ENCODE measurements around the gene CCL11. TPM values are rescaled to one million over a fixed set of nuclear protein-coding genes. Genes with fewer than 3 reads are reported as not detected.

CCL11 gene
- total and polyA plus RNA-seq, 2 of the 8 experiments (the other 6 are each of a cell fraction or from before 2014, with no cell fraction given) = not detected

DNA sequence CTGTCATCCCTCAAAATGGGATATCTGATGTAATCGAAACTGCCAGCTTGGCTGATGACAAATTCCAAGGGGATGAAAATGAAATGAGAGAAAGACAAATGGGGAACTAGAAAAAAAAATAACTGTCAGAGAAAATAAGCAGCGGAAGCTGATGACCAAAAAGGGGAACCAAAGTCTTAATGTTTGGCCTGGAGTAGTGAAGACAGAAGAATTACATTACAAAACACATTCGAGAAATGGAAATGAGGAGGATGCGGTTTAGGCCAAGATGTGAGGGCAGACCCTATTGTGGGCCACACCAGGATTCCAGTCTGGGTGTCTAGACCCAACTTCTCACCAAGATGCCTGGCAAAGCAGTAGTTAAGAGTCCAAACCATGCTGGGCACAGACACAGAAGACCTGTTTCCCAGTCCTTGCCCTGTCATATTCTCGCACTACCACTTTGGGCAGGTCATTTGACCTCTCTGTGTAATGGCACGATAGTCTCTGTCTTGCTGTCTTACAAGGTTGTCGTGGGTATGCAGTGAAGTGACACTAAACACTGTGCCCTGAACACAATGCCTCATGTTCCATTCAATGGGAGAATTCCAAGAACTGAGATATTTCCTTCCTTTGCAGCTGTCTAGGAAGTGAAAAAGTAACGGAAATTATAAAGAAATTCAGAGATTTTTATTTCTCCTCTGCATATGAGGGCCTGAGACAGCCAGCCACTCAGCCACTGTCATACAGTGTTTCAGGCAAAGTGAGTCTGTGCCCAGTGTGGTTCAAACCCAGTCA lies 42.8 kb upstream of the CCL11 start:
- H3K9me3 ChIP-seq (ENCODE audit: insufficient read depth in 2 of 2, low read depth in 1 of 2, low read length in 1 of 2) = no peaks in the 10 kb centered on the region

More for the DNA sequence above, 42.8 kb upstream of the CCL11 start:
- TF ChIP-seq ASH2L (IDR thresholded peaks at IDR 0.05; ENCODE audit: low read length) (no peak), CREB1 (IDR thresholded peaks at IDR 0.05) (no peak), NANOG (IDR thresholded peaks at IDR 0.05; ENCODE audit: insufficient read depth, low read depth, low read length, poor library complexity, severe bottlenecking) (no peak), POLR2A (IDR thresholded peaks at IDR 0.05; ENCODE audit: control extremely low read depth in 1 of 2, low read depth in 2 of 2, low read length in 2 of 2) (no peak), BRCA1 (IDR thresholded peaks at IDR 0.05; ENCODE audit: low read depth, low read length) (no peak), EGR1 (IDR thresholded peaks at IDR 0.05; ENCODE audit: borderline replicate concordance, low read depth, low read length) (no peak), HDAC2 (IDR thresholded peaks at IDR 0.05; ENCODE audit: borderline replicate concordance in 1 of 2, low read depth in 2 of 2, low read length in 2 of 2) (no peak), JUN (IDR thresholded peaks at IDR 0.05; ENCODE audit: low read depth, low read length) (no peak), TEAD4 (IDR thresholded peaks at IDR 0.05; ENCODE audit: low read depth, low read length) (no peak), TCF12 (IDR thresholded peaks at IDR 0.05; ENCODE audit: low read depth, low read length) (no peak), SIN3A (conservative IDR thresholded peaks at IDR 0.05 in 1 of 2, IDR thresholded peaks at IDR 0.05 in 1 of 2; ENCODE audit: low read depth in 1 of 2, low read length in 2 of 2) (no peak), RBBP5 (IDR thresholded peaks at IDR 0.05; ENCODE audit: borderline replicate concordance, low read depth, low read length) (no peak), SP2 (IDR thresholded peaks at IDR 0.05; ENCODE audit: low read length) (no peak)
- H3K27me3 ChIP-seq (replicated peaks in 1 of 4; ENCODE audit: control insufficient read depth in 3 of 4, extremely low read depth in 1 of 4, insufficient read depth in 3 of 4, low read length in 3 of 4) = peaks cover 0 to 3% (median 0%) of the 10 kb centered on the region in 4 experiments; a peak in 1 of 7 replicates
- H3K23me2 ChIP-seq (ENCODE audit: low read depth, low read length) = no peaks in the 10 kb centered on the region
- FAIRE-seq = no peak
- no peak overlapping the region for H2BK120ac ChIP-seq (replicated peaks; ENCODE audit: low read depth, low read length)
- H2BK5ac ChIP-seq (ENCODE audit: low read depth, low read length) = no peak overlapping the region
- H4K8ac ChIP-seq (ENCODE audit: extremely low read depth, insufficient read depth, low read length) = no peak overlapping the region
- H3K56ac ChIP-seq (replicated peaks; ENCODE audit: insufficient read length, low read depth, low read length) = no peak overlapping the region
- H2BK20ac ChIP-seq (ENCODE audit: low read length) = no peak overlapping the region
- POLR2A ChIA-PET (ENCODE audit: partially characterized antibody) = no interaction called here
- no peaks in the 10 kb centered on the region for H4K20me1 ChIP-seq (replicated peaks in 1 of 2; ENCODE audit: control insufficient read depth in 1 of 2, insufficient read depth in 2 of 2, low read length in 2 of 2)
- CTCF ChIA-PET (ENCODE audit: partially characterized antibody) = interaction anchor here (0.6 kb wide), 2 partner anchors 64 to 609 kb away, joined by 3 read pairs; no protein-coding TSS in a partner anchor
- peaks cover 0 to 5% (median 3%) of the 10 kb centered on the region in 4 experiments; a peak in 4 of 7 replicates for H3K4me1 ChIP-seq (replicated peaks in 1 of 4; ENCODE audit: control insufficient read depth in 3 of 4, insufficient read depth in 4 of 4, low read length in 3 of 4)
- no peak overlapping the region for H3K4me2 ChIP-seq (ENCODE audit: insufficient read depth in 1 of 2, low read depth in 2 of 2, low read length in 2 of 2)
- DNase-seq (ENCODE audit: low read depth in 1 of 2, low spot score in 2 of 2) = no peak
- no peaks in the 10 kb centered on the region for H3K36me3 ChIP-seq (ENCODE audit: control insufficient read depth in 2 of 4, insufficient read depth in 4 of 4, low read length in 3 of 4)
- H4K91ac ChIP-seq (replicated peaks; ENCODE audit: insufficient read length, low read length) = no peak overlapping the region
- no peak overlapping the region for H2BK15ac ChIP-seq (ENCODE audit: low read length)
- no peak overlapping the region for H3K4ac ChIP-seq (replicated peaks; ENCODE audit: insufficient read length, low read depth, low read length)
- no peak overlapping the region for H2BK12ac ChIP-seq (ENCODE audit: low read depth, low read length)
- H3K14ac ChIP-seq (ENCODE audit: insufficient read length) = no peak overlapping the region
- H2AFZ ChIP-seq (ENCODE audit: low read length) = no peak overlapping the region
- no peak overlapping the region for H4K5ac ChIP-seq (ENCODE audit: insufficient read length, low read depth, low read length)
- H3K79me1 ChIP-seq (ENCODE audit: low read depth, low read length) = no peaks in the 10 kb centered on the region
- H3K27ac ChIP-seq (ENCODE audit: low read depth, low read length) = no peak overlapping the region
- 86% methylated on average over 8 of the region's 8 CpGs; no CpG with 5 or more reads in 1 of the 2 experiments for WGBS, 2 experiments (ENCODE audit: extremely low coverage in 1 of 2, insufficient coverage in 1 of 2, insufficient read length in 1 of 2, insufficient replicate concordance in 2 of 2, low coverage in 1 of 2, low lambda C conversion rate in 2 of 2, missing lambda C conversion rate in 1 of 2)
- no peak overlapping the region for H3K4me3 ChIP-seq (ENCODE audit: extremely low read depth in 1 of 4, insufficient read depth in 2 of 4, low read depth in 3 of 4, low read length in 4 of 4)
- no peaks in the 10 kb centered on the region for H3K79me2 ChIP-seq (ENCODE audit: control insufficient read depth in 1 of 2, insufficient read depth in 2 of 2, low read length in 2 of 2)
- H2AK5ac ChIP-seq (ENCODE audit: low read depth, low read length) = no peak overlapping the region
- H3K23ac ChIP-seq (ENCODE audit: insufficient read length) = no peak overlapping the region
- no peak overlapping the region for H3K9ac ChIP-seq (replicated peaks in 1 of 4; ENCODE audit: extremely low read depth in 1 of 4, low read depth in 3 of 4, low read length in 3 of 4)
- H3K18ac ChIP-seq (ENCODE audit: extremely low read depth, low read length) = no peak overlapping the region
